Stimulated activated naive CD8-positive, alpha-beta T cell treated with anti-CD3 and anti-CD28 coated beads, Interleukin-15, amount 100 ng/mL, for 72 hours (primary cell): Measurements from ENCODE around the gene CCDC85B.
A peak's percentile ranks its signal among the peaks of the same experiment; 100 is the strongest.

ENCODE experiments used
- ATAC-seq: fragments of 150-1000 bp; cut with Tn5 transposase; 2 replicates; pipeline ENCODE4 v1.10.0; 2021; ENCODE audit warnings: mild to moderate bottlenecking, moderate library complexity
- DNase-seq, 2 donors: peaks; one replicate each; pipeline ENCODE4 v3.0.0; 2021 to 2022
- H3K27ac Mint-ChIP-seq, 2 donors: one replicate each; pipeline ENCODE4 v1.8.0; 2022; ENCODE audit warnings: mild to moderate bottlenecking in 2 of 2, mixed read lengths in 2 of 2, moderate library complexity in 2 of 2
- H3K27me3 Mint-ChIP-seq: one replicate; pipeline ENCODE4 v1.8.0; 2022; ENCODE audit warnings: mixed read lengths
- H3K4me1 Mint-ChIP-seq: one replicate; pipeline ENCODE4 v1.8.0; 2022; ENCODE audit warnings: mild to moderate bottlenecking, mixed read lengths
- H3K4me3 Mint-ChIP-seq, 2 donors: one replicate each; pipeline ENCODE4 v1.8.0; 2022; ENCODE audit warnings: mild to moderate bottlenecking in 2 of 2, mixed read lengths in 2 of 2, moderate library complexity in 1 of 2
- H3K9me3 Mint-ChIP-seq, 2 donors: one replicate each; pipeline ENCODE4 v1.8.0; 2022; ENCODE audit warnings: mixed read lengths in 2 of 2

The CCDC85B gene

DNA sequence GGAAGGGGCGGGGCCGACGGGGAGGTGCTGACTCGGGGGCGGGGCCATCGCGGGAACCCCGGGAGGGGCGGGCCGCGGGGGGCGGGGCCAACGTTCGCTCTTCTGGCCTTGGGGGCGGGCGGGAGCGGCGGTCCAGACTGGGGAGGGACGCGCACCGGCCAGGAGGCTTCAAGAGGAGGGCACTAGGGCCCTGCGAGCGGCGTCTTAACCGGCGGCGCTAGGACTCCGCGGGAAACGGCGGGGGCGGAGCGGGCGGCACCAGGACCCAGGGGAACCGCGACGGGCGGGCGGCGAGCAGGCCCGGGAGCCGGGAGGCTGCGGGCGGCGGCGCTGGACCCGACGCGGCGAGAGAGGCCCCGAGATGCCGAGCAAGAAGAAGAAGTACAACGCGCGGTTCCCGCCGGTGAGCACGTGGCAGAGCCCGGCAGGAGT is 28.7 kb downstream of the CCDC85B start, which contains the start of gene DRAP1:
TSS of gene DRAP1 (plus strand) at position 286 of the 432 bp plus-strand sequence. CDS start at position 362, 76 bp downstream.
- peak within 1 kb of the TSS; percentile 88 to 98 for H3K4me3 Mint-ChIP-seq
- no peaks in the 10 kb centered on the region for H3K9me3 Mint-ChIP-seq
- peaks cover 57% of the 10 kb centered on the region for H3K4me1 Mint-ChIP-seq
- DNase-seq (peak; percentile 98), ATAC-seq (peak; percentile 95)
- H3K27me3 Mint-ChIP-seq: no peaks in the 10 kb centered on the region
- H3K27ac Mint-ChIP-seq: peak within 1 kb of the TSS; percentile 95 to 97

DNA sequence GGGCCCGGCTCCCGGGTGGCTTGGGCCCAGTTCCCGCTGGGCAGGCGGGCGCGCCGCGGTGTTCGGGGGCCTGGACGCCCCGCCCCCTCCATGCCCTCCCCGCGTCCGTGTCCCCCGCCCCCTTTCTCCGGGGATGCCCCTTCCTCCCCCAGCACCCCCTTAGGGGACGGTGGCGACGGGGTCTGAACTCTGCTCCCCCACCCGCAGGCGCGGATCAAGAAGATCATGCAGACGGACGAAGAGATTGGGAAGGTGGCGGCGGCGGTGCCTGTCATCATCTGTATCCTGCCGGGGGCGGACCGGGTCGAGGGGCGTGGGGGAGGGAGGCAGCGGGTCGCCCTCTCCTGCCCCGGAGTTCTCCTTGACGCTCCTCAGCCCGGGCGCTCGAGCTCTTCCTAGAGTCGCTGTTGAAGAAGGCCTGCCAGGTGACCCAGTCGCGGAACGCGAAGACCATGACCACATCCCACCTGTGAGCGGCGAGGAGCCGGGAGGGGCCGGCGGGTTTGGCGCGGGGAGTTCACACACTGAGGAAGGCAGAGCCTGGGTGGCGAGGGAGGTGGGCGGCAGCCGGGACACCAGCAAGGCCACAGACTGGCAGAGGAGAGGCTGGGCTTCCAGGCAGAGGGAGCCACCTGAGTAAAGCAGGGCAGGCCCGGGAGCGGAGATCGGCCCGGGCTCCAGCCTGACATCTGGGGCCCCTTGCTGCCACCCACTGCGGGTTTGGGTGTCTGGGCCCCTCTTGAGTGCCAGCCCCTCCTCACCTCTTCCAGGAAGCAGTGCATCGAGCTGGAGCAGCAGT is 29.3 kb downstream of the CCDC85B start:
- Mint-ChIP-seq H3K4me3 (peak overlapping the region; percentile 88 to 98), H3K9me3 (no peaks in the 10 kb centered on the region), H3K27me3 (no peaks in the 10 kb centered on the region), H3K27ac (peak overlapping the region; percentile 89 to 97), H3K4me1 (peaks cover 52% of the 10 kb centered on the region)
- ATAC-seq: peak; percentile 64
- peak in 1 of 2 donors; percentile 69 for DNase-seq

DNA sequence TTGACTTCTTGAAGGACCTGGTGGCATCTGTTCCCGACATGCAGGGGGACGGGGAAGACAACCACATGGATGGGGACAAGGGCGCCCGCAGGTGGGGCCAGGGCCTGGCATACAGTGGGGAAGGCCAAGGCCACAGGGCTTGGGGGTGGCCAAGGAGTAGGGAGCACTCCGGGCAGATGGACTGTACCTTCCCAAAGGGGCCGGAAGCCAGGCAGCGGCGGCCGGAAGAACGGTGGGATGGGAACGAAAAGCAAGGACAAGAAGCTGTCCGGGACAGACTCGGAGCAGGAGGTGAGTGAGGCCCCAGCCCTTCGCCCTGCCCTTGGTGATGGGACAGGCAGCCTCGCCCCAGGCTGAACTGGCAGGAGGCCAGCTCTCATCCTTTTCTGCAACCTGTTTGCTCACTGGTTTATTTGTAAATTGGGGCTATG is 29.9 kb downstream of the CCDC85B start:
- no peak for ATAC-seq
- peaks cover 46% of the 10 kb centered on the region for H3K4me1 Mint-ChIP-seq
- DNase-seq: no peak
- H3K27ac Mint-ChIP-seq: peak overlapping the region; percentile 83 to 97
- no peaks in the 10 kb centered on the region for H3K9me3 Mint-ChIP-seq
- no peaks in the 10 kb centered on the region for H3K27me3 Mint-ChIP-seq
- peak overlapping the region; percentile 88 to 98 for H3K4me3 Mint-ChIP-seq

- no peaks in the 10 kb centered on the region for H3K9me3 Mint-ChIP-seq
- no peak overlapping the region for H3K27ac Mint-ChIP-seq
- DNase-seq (no peak), ATAC-seq (no peak)
- peaks cover 39% of the 10 kb centered on the region for H3K4me1 Mint-ChIP-seq
- H3K27me3 Mint-ChIP-seq: no peaks in the 10 kb centered on the region
- H3K4me3 Mint-ChIP-seq: peak overlapping the region; percentile 88 to 98
Observed at GRCh38 chr11:65921033-65921555, 30.6 kb downstream of the CCDC85B start.

- Mint-ChIP-seq H3K4me1 (peaks cover 34% of the 10 kb centered on the region), H3K27ac (no peak overlapping the region), H3K27me3 (no peaks in the 10 kb centered on the region), H3K4me3 (no peak overlapping the region), H3K9me3 (no peaks in the 10 kb centered on the region)
- ATAC-seq (no peak), DNase-seq (no peak)
Observed at GRCh38 chr11:65921876-65922275, 31.4 kb downstream of the CCDC85B start.

GRCh38 chr11:65922565-65922964 is 32.1 kb downstream of the CCDC85B start:
- Mint-ChIP-seq H3K9me3 (no peaks in the 10 kb centered on the region), H3K4me1 (peaks cover 34% of the 10 kb centered on the region), H3K27me3 (no peaks in the 10 kb centered on the region), H3K4me3 (no peak overlapping the region), H3K27ac (no peak overlapping the region)
- ATAC-seq (no peak), DNase-seq (no peak)

GRCh38 chr11:65925397-65925796 is 34.9 kb downstream of the CCDC85B start:
- no peak overlapping the region for H3K27ac Mint-ChIP-seq
- H3K9me3 Mint-ChIP-seq: no peaks in the 10 kb centered on the region

DNA sequence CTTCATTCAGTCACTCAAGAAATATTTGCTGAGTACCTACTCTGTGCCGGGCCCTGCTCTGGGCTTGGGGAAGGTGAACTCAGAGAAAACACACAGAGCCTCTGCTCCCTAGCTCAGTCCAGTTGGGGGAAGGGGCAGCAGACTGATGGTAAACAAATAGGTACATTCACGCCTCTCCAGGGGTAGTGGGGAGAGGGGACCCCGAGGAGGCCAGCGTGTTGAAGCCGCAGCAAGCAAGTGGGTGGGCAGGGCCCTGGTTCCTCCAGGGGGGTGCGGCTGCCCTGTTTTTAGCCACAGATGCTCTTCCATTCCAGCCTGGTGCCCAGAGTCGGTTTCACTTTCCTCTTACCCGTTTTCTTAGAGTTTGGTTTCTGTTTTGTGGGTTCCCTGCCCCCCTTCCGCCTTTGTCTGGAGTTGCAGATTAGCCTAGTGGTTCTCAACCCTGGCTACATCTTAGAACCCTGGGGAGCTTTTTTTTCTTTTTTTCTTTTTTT is 37.5 kb downstream of the CCDC85B start:
- H3K9me3 Mint-ChIP-seq: no peaks in the 10 kb centered on the region
- peak; percentile 62 to 76 for DNase-seq
- H3K4me3 Mint-ChIP-seq: peak overlapping the region; percentile 80 to 85
- H3K27ac Mint-ChIP-seq: peak overlapping the region; percentile 91 to 97
- ATAC-seq: peak; percentile 90
- H3K4me1 Mint-ChIP-seq: peaks cover 57% of the 10 kb centered on the region
- H3K27me3 Mint-ChIP-seq: no peaks in the 10 kb centered on the region

More at GRCh38 chr11:65925397-65925796, 34.9 kb downstream of the CCDC85B start:
- no peak for ATAC-seq
- Mint-ChIP-seq H3K27me3 (no peaks in the 10 kb centered on the region), H3K4me3 (no peak overlapping the region), H3K4me1 (peaks cover 53% of the 10 kb centered on the region)
- DNase-seq: no peak

DNA sequence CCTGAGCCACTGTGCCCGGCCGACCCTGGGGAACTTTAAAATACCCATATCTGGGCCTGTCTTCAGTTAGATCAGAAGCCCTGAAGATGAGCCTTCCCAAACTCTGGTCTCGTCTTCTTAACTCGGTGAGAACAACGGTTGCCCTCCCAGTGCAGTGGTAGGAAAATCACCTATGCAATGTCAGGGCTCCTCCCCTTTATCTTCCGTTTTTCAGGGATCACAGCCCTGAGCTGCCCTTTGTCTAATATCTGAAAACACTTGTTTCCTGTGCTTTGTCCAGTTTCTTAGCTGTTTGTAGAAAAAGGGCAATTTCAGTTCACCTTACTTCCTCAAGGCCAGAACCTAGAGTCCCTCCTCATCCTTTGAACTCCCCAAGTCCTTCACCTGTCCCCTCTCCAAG is 38.2 kb downstream of the CCDC85B start:
- DNase-seq: no peak
- Mint-ChIP-seq H3K9me3 (no peaks in the 10 kb centered on the region), H3K4me1 (peaks cover 57% of the 10 kb centered on the region), H3K27ac (peak overlapping the region; percentile 91 to 97), H3K4me3 (peak overlapping the region; percentile 80 to 85), H3K27me3 (no peaks in the 10 kb centered on the region)
- ATAC-seq: peak; percentile 7

DNA sequence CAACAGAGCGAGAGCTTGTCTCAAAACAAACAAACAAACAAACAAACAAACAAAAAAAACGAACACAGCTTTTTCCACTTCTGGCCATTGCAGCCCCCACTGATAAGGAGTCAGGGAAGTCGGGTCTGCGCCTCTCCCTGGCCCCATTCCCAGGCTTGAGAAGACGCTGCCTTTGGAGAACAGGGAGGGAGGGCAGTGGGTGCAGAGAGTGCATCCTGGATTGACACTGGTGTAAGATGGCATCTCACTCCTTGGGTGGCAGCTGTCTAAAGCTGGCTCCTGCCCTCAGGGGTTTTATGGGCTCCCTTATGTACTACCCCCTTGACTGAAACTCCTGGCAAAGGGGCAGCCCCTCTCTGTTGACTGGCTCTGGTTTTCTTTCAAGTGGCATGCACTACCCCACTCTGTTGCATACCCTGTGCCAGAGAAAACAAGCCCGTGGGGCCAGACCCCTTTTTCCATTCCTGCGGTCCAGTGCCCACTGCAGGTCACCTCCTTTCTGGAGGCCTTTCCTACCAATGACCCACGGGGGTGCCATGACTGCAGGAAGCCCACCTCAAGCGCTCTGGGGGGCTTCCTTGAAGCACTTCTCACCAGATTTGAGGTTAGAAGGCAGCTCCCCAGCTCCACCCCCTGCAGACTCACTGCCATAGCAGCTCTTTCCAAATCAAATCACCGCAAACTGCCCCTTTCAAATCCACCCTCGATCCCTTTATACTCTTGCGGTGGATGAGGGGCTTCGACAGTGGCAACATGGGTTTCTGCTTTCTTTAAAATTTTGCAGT is 41.5 kb downstream of the CCDC85B start:
- Mint-ChIP-seq H3K9me3 (no peaks in the 10 kb centered on the region), H3K4me1 (peaks cover 54% of the 10 kb centered on the region), H3K4me3 (peak overlapping the region; percentile 56 to 57), H3K27me3 (no peaks in the 10 kb centered on the region), H3K27ac (peak overlapping the region in 1 of 2 donors; percentile 72)
- ATAC-seq (peak; percentile 57), DNase-seq (peak in 1 of 2 donors; percentile 20)

- H3K27ac Mint-ChIP-seq: peak overlapping the region in 1 of 2 donors; percentile 72
- ATAC-seq: no peak
- DNase-seq: no peak
- H3K4me1 Mint-ChIP-seq: peaks cover 48% of the 10 kb centered on the region
- peak overlapping the region; percentile 56 to 57 for H3K4me3 Mint-ChIP-seq
- no peaks in the 10 kb centered on the region for H3K9me3 Mint-ChIP-seq
- no peaks in the 10 kb centered on the region for H3K27me3 Mint-ChIP-seq
Observed at GRCh38 chr11:65932558-65932919, 42.1 kb downstream of the CCDC85B start.

DNA sequence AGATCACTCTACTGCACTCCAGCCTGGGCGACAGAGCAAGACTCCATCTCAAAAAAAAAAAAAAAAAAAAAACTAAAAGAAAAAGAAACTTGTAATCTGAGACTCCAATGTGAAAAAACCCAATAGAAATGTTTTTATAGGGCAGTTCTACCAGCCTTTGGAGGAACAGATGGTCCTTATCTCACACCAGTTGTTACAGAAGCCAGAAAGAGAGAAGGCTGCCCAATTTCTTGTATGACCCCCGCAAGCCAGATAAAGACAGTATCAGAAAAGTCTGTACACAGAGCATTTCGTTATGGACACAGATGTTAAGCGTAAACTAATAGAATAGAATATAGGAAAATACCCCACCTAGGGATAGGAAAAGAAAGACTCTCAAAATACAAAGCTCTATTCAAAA is 43.5 kb downstream of the CCDC85B start:
- H3K27ac Mint-ChIP-seq: peak overlapping the region; percentile 12 to 58
- ATAC-seq (no peak), DNase-seq (no peak)
- no peak overlapping the region for H3K4me3 Mint-ChIP-seq
- no peaks in the 10 kb centered on the region for H3K27me3 Mint-ChIP-seq
- no peaks in the 10 kb centered on the region for H3K9me3 Mint-ChIP-seq
- peaks cover 33% of the 10 kb centered on the region for H3K4me1 Mint-ChIP-seq

DNA sequence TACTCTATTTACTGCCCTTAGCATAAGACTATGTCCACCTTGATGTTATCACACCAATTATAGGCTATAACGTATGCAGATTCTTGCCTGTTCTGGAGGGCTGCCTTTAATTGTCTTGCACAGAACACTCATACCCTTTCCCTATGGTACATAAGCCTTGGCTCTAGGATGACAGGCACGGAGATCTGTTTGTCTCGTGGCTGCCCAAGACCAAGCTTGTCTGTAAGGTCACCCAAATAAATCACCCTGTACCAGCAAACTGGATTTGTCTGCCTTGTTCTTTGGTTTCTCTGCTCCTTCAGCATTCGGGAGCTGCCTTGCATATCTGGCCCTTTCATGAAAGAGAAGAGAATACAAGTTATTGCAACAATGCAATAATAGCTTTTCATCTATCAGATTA is 47.3 kb downstream of the CCDC85B start:
- ATAC-seq (no peak), DNase-seq (no peak)
- no peak overlapping the region for H3K4me3 Mint-ChIP-seq
- no peaks in the 10 kb centered on the region for H3K9me3 Mint-ChIP-seq
- no peaks in the 10 kb centered on the region for H3K27me3 Mint-ChIP-seq
- no peak overlapping the region for H3K27ac Mint-ChIP-seq
- H3K4me1 Mint-ChIP-seq: peaks cover under 1% of the 10 kb centered on the region
